GM19099 (cell line): ENCODE results near the gene PPARA.

Source experiments
- POLR2A ChIP-seq: IDR thresholded peaks from 3 replicates; pipeline ENCODE4 v1.6.1; 2011; ENCODE audit warnings: low read depth; ENCODE audit not compliant: insufficient read length; ENCODE audit errors: extremely low read depth

Gene PPARA

DNA sequence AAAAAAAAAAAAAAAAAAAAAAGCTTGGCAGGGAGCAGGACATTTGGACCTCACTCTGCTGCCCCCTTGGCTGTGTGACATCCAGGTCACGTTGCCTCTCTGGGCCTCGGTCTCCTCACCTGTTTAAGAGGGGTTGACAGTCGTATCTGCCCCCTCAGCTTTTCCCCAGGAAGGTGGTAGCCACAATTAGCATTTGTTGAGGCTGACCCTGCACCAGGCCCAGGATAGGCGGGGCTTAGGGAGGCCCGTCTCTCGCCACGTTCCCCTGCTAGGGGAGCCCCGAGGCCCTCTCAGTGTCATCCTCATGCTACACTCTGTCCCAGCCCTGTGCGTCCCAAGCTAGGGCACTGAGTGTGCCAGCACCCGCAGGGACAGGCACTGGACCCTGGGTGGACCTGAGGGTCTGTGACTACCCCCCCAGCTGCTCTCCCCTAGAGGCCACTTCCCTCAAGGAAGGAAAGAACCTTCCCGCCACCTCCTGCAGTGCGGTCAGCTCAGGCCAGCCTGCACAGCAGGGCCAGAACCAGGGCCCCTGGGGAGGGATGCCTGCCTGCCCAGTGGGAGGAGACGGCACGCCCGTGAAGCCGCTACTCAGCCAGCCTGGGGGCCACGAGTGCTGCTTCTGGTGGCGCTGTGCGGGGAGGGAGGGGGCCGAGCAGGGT is 38.5 kb upstream of the PPARA start:
- TF ChIP-seq POLR2A: no peak

DNA sequence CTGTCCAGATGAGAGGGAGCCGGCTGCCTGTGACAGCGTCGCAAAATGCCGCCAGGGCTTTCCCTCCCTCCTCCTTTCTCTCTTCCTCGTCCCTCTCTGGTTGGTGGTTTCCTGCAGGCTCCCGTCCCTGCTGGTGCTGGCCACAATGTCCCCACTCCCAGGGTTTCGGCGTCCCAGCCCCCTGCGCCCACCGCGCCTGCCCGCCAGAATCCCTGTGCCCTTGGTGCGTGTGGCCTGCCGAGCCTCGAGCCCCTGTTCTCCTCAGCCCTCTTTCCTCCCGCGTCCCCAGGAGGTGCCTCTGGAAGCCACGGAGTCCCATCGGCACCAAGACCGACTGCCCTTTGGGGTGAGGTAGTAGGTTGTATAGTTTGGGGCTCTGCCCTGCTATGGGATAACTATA is 37.9 kb upstream of the PPARA start:
- TF ChIP-seq POLR2A: no peak

DNA sequence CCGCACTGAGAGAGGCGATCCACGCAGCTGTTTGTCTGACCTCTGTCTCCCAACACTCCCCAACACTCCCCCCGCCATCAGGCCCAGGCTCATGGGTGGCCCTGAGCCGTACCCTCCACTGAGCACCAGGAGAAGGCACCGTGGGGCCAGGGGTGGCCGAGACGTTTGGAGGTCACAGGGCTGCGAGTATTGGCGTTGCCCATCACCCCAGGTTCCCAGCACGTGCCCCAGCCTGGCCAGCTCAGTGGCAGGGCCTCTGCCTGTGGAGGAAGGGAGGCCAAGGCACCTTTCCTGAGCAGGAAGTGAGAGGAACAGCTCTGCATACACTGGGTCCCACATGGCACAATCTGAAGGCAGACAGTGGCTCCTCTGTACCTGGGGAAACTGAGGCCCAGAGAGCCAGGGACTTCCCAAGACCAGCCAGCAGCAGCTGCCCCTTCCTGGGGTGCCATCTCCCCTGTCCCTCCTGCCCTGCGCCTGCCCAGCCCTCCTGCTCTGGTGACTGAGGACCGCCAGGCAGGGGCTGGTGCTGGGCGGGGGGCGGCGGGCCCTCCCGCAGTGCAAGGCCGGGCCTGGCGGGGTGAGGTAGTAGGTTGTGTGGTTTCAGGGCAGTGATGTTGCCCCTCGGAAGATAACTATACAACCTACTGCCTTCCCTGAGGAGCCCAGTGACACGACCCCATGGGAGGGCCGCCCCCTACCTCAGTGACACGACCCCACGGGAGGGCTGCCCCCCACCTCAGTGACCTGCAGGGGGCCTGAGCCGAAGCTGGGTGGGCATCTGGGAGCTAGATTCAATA is 37.0 kb upstream of the PPARA start:
- no peak for TF ChIP-seq POLR2A

DNA sequence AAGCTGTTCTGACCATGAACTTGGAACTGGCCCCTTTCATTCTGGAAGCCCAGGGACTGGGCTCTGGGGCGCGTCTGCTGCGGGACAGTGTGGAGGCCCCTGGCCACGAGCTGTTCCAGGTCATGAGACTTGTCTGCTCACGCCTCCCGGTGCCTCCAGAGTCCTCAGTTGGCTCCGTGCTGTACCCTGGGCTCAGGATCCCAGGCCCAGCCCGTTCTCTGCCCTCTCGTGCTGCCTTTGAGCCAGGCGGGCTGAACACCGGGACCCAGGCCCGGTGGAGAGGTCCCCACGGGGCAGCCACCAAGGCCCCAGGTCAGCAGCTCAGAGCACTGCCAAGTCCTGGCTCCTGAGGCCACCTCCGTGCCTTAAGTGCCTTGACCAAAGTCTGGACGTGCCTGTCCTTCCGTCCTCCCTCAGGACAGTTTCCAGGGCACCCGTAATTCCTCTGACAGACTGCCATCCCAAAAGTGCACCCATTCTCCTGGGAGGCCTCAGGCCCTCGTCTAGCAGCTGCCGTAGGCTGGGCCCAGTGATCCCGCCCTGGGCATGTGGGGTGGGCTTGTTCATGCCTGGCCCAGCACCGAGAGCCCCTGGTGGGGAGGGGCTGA is 36.3 kb upstream of the PPARA start:
- TF ChIP-seq POLR2A: no peak

DNA sequence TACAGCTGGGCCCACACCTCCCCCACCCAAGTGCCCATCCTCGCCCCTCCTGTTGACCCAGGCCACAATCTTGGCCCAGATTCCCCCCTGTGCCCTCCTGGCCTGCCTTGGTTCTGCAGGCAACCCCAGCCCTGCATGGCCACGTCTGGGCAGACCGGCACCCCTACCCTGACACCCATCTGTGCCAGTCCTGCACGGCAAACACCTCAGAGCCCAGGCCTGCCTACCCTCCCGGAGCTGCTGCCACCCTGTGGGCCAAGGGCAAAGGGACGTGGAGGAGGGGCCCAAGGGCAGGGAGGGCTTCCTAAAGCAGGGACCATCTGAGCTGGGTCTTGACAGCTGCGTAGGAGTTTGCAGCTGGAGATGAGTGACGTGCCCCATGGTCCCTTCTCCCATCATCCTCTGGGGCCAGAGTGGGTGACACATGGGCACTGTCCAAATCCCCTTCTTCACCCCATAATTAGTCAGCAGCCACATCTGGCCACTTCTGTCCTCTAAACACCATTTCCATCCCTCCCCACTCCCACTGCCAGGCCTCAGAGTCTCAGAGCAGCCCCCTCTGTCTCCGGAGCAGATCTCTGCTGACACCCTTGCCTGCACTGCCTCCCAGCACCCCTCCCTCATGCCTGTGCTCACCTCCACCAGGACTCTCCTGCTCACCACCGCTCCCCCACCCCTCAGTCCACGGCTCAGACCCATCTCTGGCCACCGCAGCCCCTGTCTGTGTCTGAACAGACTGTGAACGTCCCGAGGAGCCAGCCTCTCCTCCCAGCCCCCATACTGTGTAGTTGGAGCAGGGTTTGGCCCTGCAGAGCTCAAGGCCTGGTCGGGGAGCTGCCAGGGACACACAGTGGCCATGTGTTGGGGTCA is 35.6 kb upstream of the PPARA start:
- TF ChIP-seq POLR2A: no peak

DNA sequence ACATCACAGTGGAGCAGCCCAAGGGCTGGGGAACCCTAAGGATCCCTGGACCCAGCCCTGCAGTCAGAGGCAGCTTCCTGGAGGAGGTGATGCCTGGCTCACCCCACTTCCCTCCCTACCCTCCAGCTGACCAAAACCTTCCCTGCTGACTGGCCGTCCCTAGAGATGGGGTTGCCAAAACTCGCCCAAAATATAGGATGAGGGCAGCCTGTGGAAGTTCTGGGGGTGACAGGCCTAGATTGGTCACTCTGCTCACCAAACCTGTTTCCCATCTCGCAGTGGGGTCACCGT is 35.0 kb upstream of the PPARA start:
- no peak for TF ChIP-seq POLR2A

DNA sequence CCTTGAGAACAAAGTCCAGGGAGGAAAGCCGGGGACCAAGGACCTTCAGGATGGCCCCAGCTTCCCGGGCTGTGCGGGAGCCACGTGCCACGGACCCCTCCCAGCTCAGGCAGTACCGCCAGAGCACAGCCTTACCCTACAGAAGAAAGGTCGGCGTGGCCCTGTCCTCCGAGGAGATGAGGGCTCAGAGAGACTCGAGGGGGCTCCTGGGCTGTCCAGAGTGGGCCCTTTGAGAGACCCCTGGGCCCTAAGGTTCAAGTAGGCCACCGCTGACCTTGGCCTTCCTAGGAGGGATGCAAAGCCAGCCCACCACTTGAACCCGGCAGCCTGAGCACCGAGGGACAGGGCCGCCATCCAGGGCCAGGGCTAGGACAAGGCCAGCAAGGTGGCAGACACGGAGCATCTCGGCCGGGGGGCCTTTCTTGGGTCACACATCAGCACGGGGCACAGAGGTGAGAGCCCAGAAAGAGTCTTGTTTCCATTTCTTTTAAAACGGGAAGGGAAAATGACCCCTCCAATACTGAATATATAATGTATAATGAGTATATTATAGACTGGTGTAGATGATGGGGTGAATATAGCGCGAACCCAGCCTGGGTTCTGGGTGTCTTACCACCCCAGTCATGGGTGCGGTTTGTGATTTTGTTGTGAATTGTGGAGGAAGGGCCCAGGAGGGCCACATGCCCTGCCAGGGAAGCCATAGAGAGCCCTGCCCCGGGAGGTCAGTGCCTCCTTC is 34.4 kb upstream of the PPARA start:
- no peak for TF ChIP-seq POLR2A

DNA sequence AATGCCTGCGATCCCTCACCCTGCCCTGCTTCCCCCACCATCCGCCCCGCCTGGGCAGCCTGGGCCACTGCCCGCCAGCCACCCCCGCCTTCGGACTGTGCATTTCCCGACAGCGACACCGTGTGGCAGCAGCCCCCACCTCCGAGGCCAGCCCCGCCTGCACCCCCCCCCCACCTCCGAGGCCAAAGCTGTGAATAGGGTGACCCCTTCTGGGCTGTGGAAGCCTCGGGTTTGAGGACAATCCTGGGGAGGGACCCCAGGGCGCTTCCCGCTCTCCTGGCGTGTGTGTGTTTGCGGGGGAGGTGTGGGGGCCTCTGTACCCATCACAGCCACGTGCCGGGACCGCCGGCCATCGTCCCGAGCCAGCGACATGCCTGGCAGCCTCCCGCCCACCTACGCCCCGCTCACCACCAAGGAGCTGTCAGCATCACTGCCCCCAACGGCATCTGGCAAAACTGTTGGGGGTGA is 33.8 kb upstream of the PPARA start:
- TF ChIP-seq POLR2A: no peak

DNA sequence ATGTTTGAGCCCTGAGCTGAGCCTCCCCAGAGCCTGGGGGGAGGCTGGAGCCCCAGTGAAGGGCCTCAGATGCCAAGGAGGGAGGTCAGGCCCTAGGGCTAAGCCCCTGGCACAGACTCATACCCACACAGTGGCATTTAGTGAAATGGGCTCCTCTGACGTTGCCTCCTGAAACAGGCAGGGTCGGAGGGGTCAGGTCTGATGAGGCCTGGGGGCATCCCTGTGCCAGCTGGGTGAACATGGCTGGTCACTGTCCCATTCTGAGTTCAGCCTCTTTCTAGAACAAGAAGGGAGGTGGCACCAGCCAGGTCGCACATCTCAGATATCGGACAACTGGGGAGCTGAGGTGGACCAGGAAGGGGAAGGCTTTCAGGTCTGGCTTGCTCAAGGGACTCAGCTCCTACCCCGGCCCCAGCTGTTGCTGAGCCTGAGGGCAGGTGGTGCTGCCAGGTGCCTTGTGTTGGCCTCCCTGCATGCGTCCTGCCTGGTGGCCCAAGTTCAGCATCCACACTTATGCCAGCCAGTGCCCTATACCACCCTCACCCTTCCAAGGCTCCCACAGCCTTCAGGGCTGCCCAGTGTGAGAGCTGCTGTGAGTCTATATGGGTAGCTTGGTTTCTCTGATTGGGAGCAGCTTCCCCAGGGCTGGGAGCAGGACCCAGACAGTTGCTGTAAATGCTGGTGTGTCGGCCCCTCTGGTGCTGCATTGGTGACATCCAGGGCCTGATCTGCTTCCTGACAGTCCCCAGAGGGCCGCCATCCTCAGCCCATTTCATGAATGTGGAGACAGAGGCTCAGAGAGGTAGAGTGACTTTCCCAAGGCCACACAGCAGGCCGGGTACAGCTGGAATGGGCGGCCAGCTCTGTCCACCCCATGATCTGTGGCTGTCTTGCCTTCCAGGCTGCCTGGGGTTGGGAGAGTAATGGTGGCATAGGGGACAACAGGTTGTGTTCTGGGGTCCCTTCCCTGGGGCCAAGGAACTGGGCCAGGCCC is 32.8 kb upstream of the PPARA start:
- no peak for TF ChIP-seq POLR2A

DNA sequence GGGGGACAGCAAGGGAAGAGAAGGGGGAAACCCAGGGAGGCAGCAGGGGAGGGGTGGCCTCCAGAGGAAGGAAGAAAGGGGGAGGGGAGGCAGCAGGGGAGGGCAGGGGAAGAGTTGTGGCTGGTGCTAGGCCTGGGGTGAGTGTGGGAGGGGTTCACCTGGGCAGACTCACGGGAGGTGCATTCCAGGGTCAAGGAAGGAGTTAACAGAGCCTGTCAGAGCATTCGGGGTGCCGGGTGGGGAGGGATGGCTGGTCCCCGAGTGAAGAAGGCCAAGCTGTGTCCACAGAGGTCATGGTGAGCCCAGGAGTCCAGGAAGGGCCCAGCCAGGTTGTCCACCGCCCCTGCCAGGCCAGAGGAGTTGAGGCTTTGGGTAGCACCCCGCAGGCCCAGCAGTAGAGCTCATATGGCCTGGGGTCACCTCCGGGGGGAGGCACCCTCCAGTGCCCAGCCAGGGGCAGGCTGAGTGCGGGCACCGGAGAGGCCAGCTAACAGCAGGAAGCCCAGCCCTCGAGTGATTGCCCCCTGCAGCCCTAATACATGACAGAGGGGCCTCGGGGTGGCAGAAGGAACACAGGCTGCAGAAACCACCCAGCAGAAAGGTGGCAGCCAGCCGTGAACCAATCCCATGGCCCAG is 31.1 kb upstream of the PPARA start:
- no peak for TF ChIP-seq POLR2A

DNA sequence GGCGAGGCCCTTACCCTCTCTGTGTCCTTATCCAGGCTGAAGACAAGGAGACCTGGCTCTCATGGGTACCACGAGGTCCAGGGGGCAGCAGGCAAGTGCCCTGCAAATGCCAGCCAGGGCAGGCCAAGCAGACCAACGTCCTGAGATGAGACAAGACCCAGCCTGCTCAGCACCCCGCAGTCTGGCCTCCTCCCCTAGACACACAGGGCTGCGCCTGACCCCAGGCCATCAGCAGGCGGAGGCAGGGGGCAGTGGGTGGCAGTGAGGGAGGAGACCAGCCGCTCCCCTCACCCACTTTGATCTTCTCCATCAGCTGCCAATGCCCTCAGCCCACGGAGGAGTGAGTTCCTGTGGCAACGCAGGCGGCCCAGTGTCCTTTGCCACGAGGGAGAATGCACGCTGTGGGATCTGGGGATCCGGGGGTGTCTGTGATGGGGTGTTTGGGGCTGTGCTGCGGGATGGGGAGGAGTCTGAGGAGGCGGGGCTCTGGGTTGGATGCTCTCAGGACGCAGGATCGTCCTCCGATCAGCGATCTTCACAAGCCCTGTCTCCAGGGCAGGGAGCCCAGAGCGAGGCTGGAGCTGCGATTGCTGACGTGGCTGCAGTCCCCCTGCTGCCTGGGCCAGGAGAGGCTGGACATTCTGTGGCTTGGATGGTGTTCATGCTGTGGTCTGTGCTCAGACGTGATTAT is 30.5 kb upstream of the PPARA start:
- no peak for TF ChIP-seq POLR2A

DNA sequence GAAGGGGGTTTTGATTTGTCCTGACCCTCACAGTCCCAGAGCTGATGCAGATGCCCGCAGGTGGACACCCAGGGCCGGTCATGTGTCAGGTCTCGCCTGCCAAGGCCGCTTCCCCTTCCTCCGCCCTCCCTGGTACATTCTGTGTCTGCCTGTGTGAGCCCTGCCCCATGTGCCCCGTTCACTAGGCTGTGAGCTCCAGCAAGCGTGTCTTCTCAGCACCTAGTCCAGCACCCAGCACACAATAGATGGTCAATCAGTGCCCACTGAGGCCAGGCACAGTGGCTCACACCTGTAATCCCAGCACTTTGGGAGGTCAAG is 29.9 kb upstream of the PPARA start:
- TF ChIP-seq POLR2A: no peak

DNA sequence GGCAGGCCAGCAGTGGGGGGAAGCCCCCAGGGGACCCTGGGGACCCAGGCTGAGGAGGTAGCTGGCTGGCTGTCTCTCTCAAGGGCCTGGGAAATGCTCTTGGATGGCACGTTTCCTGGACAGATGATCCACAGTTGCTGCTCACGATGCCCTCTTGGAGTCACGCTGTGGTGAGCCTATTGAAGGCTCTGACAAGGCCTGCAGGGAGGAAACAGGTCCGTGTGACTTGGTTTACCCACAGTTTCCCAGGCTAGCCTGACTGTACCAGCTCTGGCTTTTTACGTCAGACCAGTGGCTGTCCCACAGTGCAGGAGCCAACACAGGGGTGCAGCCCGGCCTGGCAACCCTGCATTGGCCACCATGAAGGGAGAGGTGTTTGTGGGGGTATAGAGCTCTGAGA is 29.2 kb upstream of the PPARA start:
- no peak for TF ChIP-seq POLR2A
